Stimulated activated CD4-positive, alpha-beta T cell treated with anti-CD3 and anti-CD28 coated beads, Interleukin-4, amount 100 ng/mL, for 1 hour (primary cell): ENCODE results near the gene INAVA.

ENCODE experiments used
- DNase-seq: peaks from one replicate; pipeline ENCODE4 v3.0.0-alpha.2; 2020

Gene INAVA

DNA sequence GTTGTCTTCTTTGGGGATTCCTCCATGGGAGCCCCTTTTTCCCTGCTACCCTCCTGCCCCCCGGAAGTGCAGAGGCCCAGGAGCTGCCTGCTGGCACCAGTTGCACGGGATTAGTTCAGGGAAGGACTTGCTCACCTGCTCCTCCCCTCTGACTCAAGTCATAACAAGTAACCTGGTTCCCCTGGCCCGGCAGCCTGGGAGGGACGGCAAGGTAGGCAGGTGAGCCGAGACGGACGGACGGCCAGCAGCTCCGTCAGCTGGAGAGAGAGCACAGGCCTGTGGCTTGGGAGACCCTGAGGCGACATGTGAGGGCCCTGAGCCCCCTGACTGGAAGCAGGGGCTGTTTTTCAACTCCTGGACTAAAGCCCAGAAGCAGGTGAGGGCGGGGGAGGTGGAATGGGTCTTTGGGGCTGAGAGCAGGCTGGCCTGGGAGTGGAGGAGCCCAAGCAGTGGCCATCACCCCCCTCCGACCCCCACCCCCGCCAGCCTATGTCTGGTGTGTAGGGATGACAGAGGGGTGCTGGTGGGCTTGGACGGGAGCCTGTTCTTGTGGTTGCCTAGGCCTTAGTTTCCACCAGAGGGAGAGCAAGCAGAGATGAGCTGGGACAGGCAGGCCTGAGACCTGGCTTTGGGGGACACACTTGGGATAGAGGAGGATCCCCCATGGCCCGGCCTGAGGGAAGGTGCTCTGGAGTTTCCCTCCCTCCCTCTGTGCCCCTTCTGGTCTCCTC, at the start of gene INAVA:
TSS of gene INAVA (plus strand) at position 189 of the 731 bp plus-strand sequence. CDS start 3,501 bp downstream, outside the sequence.
- DNase-seq = no peak

GRCh38 chr1:200845360-200845759, 49.3 kb upstream of the INAVA start:
- DNase-seq = no peak

DNA sequence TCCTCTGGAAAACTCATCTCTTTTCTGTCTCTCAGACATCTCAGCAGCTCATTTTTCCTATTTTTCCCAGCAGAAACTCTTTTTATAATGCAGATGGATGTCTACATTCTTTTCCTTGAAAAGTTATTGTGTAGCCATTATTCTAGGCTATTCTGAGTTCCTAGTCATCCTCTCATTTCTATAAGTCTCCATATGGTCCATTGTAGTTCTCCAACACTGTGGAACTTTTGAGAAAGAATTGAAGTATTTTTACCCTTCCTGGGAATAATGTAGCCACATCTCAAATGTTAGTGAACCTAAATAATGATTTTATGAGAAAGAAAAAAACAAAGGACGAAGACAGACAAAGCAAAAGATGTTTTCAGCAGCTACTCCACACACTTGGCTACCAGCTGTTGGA, 48.3 kb upstream of the INAVA start:
- DNase-seq = no peak

DNA sequence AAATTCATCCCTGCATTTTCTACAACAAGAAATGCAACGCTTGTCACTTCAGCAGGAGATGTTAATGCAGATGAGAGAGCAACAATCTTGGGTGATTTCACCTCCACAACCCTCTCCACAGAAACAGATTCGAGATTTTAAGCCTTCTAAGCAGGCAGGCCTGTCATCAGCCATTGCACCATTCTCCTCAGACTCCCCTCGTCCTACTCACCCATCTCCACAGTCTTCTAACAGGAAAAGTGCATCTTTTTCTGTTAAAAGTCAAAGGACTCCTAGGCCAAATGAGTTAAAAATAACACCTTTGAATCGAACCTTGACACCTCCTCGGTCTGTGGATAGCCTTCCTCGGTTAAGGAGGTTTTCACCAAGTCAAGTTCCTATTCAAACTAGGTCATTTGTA, 45.3 kb upstream of the INAVA start:
- DNase-seq = no peak

DNA sequence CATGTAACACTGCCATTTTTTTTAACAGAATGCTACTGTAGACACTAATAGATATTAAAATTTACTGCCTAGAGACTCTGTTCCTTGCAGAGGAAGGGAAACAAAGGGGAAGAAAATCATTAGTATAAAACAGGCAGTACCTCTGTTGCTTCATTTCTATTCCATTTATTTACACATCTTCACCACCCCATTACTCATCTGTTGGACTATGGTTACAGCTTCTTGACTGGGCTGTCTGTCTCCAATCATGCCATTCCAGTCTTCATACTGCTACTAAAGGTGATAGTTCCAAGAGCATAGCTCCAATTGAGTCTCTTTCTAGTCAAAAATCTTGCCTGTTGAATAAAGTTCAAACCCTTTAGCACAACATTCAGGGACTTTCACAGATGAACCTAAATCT, 44.1 kb upstream of the INAVA start:
- DNase-seq = no peak

- DNase-seq = no peak
Measured at GRCh38 chr1:200856716-200857357, 37.9 kb upstream of the INAVA start.

- no peak for DNase-seq
Measured at GRCh38 chr1:200857804-200858203, 36.9 kb upstream of the INAVA start.

DNA sequence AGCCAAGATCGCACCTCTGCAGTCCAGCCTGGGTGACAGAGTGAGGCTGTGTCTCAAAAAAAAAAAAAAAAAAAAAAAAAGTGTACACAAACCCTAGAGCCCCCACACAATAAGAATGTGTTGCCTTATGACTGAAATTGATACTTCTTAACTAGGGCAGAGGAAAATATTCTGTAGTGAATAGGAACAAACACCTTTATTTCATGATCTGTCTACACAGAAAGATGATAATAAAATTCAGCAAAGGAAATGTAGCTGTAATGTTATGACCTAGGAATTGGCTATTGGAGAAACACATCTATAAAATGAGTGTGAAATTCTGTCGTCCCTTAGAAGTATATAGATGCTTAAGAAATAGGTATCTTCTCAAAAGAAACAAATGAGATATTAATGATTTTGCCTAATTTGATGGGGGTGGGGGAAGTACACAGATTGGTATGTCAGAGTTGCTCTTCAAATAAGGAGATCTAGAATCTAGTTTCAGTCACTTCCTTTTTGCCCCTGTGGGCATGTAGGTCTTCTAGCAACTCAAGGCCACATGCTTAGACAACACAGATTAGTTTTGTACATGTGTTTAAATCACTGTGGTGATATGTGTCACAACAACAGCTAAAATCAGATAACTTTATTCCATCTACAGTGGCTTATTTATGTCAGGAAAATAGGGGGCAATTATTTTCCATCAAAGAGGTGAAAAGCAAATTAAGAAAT, 32.6 kb upstream of the INAVA start:
- no peak for DNase-seq

DNA sequence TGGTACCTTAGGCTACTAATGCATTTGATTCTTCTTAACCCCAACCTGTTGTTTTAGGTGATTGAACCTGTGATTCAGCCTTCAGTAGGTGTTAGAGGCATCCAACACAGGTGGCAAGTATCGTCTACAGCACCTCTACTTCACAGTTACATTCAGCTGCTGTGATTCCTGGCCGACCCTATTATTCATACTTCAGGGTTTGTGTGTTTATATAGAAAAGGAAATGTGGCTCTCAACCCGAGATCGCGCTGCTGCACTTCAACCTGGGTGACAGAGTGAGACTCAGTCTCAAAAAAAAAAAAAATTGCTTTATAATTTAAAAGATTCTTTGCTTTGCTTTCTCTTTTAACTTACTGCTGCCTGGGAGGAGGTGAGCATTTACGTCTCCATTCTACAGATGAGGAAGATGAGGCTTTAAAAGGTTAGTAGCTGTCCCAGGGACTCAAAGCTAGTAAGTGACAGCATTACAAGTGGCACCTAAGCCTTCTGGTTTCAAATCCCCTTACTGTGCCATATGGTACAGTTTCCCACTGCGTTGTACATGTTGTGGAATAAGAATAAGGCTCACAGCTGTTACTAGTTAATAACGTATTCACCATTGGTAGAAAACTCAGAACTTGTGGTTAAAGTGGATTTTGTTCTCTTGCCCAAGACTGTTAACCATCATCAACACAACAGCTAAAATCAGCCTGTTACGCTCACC, 31.8 kb upstream of the INAVA start:
- no peak for DNase-seq

GRCh38 chr1:200866116-200866515, 28.6 kb upstream of the INAVA start:
- no peak for DNase-seq

DNA sequence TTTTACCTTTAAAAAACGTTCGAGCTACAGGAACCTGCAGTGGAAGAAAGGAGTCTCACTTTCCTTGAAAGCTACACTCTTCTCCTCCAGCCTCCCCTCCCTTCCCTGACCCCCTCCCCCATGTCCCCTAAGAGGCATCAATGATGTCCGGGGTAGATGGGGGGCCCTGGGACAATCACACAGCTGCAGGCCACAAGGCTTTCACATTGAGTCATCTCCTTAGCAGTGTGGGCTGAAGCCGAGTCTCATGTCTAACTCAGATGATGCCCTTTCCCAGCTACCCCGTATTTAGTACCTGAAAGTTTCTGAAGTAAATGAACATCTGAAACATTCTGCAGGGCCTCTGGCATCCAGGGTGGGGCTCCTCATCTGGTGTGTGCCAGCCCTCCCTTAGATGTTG, 28.2 kb upstream of the INAVA start:
- peak; percentile 37 for DNase-seq

DNA sequence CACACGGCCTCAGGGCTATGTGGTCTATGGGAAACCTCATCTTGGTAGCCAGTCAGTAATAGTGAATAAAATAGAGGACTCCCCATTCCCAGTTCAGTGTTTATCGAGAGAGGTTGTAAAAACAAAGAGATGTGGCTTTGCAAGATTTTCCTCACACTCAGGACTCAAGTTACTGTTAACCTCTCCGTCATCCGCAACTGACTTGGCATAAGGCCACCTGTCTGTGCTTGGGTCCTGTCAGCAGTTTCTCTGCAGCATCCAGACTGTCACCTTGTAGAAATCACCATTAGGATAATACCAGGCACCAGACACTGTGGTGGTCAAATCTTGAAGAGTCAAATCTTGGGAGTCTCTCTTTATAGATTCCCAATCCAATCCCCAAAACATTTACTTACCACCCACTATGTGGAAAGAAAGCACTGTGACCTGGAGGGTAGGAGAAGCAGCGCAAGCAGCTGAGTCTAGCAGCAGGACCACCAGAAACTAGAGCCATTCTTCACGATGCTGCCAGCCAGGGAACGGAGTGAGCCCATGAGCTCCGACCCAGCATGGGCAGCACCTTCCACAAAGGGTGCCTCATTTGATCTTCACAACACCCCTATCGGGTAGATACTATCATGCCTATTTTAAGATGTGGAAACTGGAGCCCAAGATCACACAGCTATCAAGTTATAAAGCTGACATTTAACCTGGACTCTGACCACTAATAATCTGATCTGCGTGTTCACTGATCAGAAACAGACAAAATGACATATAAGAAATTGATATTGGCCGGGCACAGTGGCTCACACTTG, 27.5 kb upstream of the INAVA start:
- DNase-seq = no peak

GRCh38 chr1:200869376-200869752, 25.3 kb upstream of the INAVA start:
- DNase-seq = no peak

GRCh38 chr1:200869753-200870391, 24.8 kb upstream of the INAVA start:
- no peak for DNase-seq

- no peak for DNase-seq
Measured at GRCh38 chr1:200872446-200873115, 22.1 kb upstream of the INAVA start, which contains the start of gene GPR25. GPR25 (plus strand) TSS chr1:200872981; CDS start chr1:200873038, 57 bp downstream.

- DNase-seq = no peak
Measured at GRCh38 chr1:200873116-200873670, 21.5 kb upstream of the INAVA start.

DNA sequence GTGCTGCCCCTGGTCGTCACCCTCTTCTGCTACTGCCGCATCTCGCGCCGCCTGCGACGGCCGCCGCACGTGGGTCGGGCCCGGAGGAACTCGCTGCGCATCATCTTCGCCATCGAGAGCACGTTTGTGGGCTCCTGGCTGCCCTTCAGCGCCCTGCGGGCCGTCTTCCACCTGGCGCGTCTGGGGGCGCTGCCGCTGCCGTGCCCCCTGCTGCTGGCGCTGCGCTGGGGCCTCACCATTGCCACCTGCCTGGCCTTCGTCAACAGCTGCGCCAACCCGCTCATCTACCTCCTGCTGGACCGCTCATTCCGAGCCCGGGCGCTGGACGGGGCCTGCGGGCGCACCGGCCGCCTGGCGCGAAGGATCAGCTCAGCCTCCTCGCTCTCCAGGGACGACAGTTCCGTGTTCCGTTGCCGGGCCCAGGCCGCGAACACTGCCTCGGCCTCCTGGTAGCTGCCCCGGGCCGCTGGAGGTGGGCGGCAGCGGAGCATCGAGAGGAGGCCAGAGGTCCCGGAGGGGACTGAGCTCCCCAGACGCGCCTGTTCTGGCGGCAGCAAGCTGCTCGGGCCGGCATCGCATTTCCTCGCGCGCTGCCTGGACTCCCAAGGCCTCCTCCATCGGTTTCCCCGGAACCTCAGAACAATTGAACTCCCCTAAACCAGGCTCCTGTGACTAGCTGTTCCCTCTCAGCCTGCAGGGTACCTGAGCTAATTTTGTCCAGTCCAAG, 20.9 kb upstream of the INAVA start:
- no peak for DNase-seq

GRCh38 chr1:200874694-200875093, 20.0 kb upstream of the INAVA start:
- no peak for DNase-seq

DNA sequence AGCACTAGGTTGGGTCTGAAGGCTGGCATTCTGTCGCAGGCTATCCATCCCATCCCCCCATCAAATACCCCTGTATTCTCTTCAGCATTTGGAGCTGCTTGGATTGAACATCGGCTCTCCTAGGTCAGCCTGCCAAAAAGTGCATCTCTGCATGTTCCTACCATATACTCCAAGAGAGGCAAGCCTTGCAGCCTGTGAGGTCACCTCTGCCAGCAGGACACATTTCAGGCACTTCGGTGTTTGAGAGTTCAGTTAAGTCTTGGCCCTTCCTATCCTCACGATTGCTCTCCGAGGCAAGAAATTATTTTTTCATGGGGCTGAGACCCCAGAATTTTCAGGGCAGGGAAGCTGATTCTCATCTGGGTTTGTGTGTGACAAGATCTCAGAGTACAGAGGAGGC, 19.3 kb upstream of the INAVA start:
- DNase-seq = no peak

DNA sequence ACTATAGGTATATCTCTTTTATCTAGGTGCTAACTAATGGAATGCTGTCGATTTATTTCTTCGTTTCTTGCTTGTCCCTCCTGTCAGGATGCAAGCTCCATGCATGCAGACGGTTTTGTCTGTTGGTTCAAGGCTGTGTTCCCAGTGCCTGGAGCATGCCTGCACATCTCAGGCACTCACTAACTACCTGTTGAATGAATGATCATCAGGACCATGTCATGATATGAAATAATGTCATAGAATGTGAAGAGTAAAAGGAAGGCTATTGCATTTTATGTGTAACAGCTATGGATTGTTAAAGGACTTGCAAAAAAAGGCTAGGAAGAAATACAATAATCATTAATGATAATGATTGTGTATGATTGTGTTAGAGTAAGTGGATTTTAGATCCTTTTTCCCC, 17.7 kb upstream of the INAVA start:
- no peak for DNase-seq
